AG04449 (cell line): ENCODE results near the gene NCOR2.

Experiments used
- CTCF ChIA-PET: fragments of 350-600 bp; formaldehyde crosslinking; extraction: SDS; loops from one replicate; lab custom pipeline; 2021; ENCODE audit warnings: antibody characterized with exemption; lab: Yijun Ruan, JAX
- POLR2A ChIA-PET: fragments of 400-600, 350-600 bp; formaldehyde crosslinking; extraction: SDS; loops from one replicate; lab custom pipeline; 2020; ENCODE audit warnings: antibody characterized with exemption, inconsistent platforms; lab: Yijun Ruan, JAX
- DNase-seq: peaks from one replicate; pipeline ENCODE4 v3.0.0-alpha.2; 2010; ENCODE audit warnings: low read depth, low spot score
- H3K4me3 ChIP-seq: 2 replicates; pipeline ENCODE4 v1.5.1; 2011; ENCODE audit warnings: low read depth, mild to moderate bottlenecking, control low read depth, low read length
- CTCF ChIP-seq: IDR thresholded peaks from one replicate; pipeline ENCODE4 v1.5.1; 2011; ENCODE audit warnings: mild to moderate bottlenecking, moderate library complexity, low read length, control low read depth, inconsistent platforms; ENCODE audit not compliant: insufficient read depth; ENCODE audit errors: missing control alignments

Gene NCOR2

GRCh38 chr12:124530637-124531263 lies 36.7 kb downstream of the NCOR2 start:
- ChIA-PET POLR2A (no interaction called here), CTCF (interaction anchor here (1.2 to 1.3 kb wide), 2 partner anchors 10 to 236 kb away, joined by 3 to 5 read pairs; no protein-coding TSS in a partner anchor)
- no peak for DNase-seq
- H3K4me3 ChIP-seq: no peak overlapping the region
- no peak for TF ChIP-seq CTCF

- CTCF ChIA-PET: interaction anchor here (1.1 to 1.6 kb wide), 5 partner anchors 9 to 238 kb away, joined by 3 to 5 read pairs (median 3); no protein-coding TSS in a partner anchor
- no peak for DNase-seq
- no peak for TF ChIP-seq CTCF
- no peak overlapping the region for H3K4me3 ChIP-seq
- POLR2A ChIA-PET: interaction anchor here (1.2 kb wide), 1 partner anchor 11 kb away, joined by 5 read pairs; no protein-coding TSS in a partner anchor
Observed at GRCh38 chr12:124529565-124530276, 37.7 kb downstream of the NCOR2 start.

- DNase-seq: no peak
- no peak for TF ChIP-seq CTCF
- ChIA-PET POLR2A (interaction anchor here (1.0 to 1.1 kb wide), 2 partner anchors 10 to 13 kb away, joined by 3 to 4 read pairs; no protein-coding TSS in a partner anchor), CTCF (interaction anchor here (0.8 to 1.9 kb wide), 3 partner anchors 36 to 240 kb away, joined by 3 to 4 read pairs (median 3); no protein-coding TSS in a partner anchor)
- H3K4me3 ChIP-seq: no peak overlapping the region
Observed at GRCh38 chr12:124527861-124528561, 39.4 kb downstream of the NCOR2 start.

- no peak for DNase-seq
- ChIA-PET POLR2A (no interaction called here), CTCF (interaction anchor here (0.8 to 1.9 kb wide), 6 partner anchors 10 to 244 kb away, joined by 3 to 5 read pairs (median 4); partner anchors contain the start of gene NCOR2)
- no peak for TF ChIP-seq CTCF
- no peak overlapping the region for H3K4me3 ChIP-seq
Observed at GRCh38 chr12:124525927-124526692, 41.3 kb downstream of the NCOR2 start.

GRCh38 chr12:124525455-124525854 lies 42.0 kb downstream of the NCOR2 start:
- DNase-seq: no peak
- TF ChIP-seq CTCF: no peak
- H3K4me3 ChIP-seq: no peak overlapping the region
- CTCF ChIA-PET: interaction anchor here (0.8 to 1.9 kb wide), 4 partner anchors 10 to 245 kb away, joined by 3 to 5 read pairs (median 4); partner anchors contain the start of gene NCOR2
- POLR2A ChIA-PET: no interaction called here
